GM18520 (cell line): ENCODE results near the gene SLC25A13.

Experiments used
- ATAC-seq: cut with Tn5 transposase; IDR thresholded peaks from one replicate; pipeline ENCODE4 v1.9.1; 2021; ENCODE audit not compliant: unreplicated experiment

The SLC25A13 gene

GRCh38 chr7:96211954-96212353, 109.9 kb downstream of the SLC25A13 start:
- no peak for ATAC-seq

GRCh38 chr7:96205665-96206064, 116.2 kb downstream of the SLC25A13 start:
- ATAC-seq: no peak

- no peak for ATAC-seq
Observed at GRCh38 chr7:96204601-96205000, 117.3 kb downstream of the SLC25A13 start.

GRCh38 chr7:96203786-96204185, 118.1 kb downstream of the SLC25A13 start:
- no peak for ATAC-seq

- ATAC-seq: no peak
Observed at GRCh38 chr7:96202102-96202501, 119.8 kb downstream of the SLC25A13 start.

- ATAC-seq: no peak
Observed at GRCh38 chr7:96200740-96201139, 121.2 kb downstream of the SLC25A13 start.

- ATAC-seq: no peak
Observed at GRCh38 chr7:96199421-96199820, 122.5 kb downstream of the SLC25A13 start.

GRCh38 chr7:96198047-96198636, 123.8 kb downstream of the SLC25A13 start:
- no peak for ATAC-seq

- no peak for ATAC-seq
Observed at GRCh38 chr7:96196676-96197075, 125.2 kb downstream of the SLC25A13 start.

- ATAC-seq: no peak
Observed at GRCh38 chr7:96189129-96189820, 132.6 kb downstream of the SLC25A13 start.

- ATAC-seq: no peak
Observed at GRCh38 chr7:96188591-96188991, 133.3 kb downstream of the SLC25A13 start.

- no peak for ATAC-seq
Observed at GRCh38 chr7:96188174-96188581, 133.7 kb downstream of the SLC25A13 start.

- ATAC-seq: no peak
Observed at GRCh38 chr7:96187735-96188134, 134.2 kb downstream of the SLC25A13 start.

GRCh38 chr7:96184783-96185182, 137.1 kb downstream of the SLC25A13 start:
- ATAC-seq: no peak

- ATAC-seq: no peak
Observed at GRCh38 chr7:96183163-96183670, 138.7 kb downstream of the SLC25A13 start.

- peak; percentile 89 for ATAC-seq
Observed at GRCh38 chr7:96182424-96183158, 139.3 kb downstream of the SLC25A13 start.

GRCh38 chr7:96181174-96181573, 140.7 kb downstream of the SLC25A13 start:
- no peak for ATAC-seq

- ATAC-seq: no peak
Observed at GRCh38 chr7:96179837-96180236, 142.1 kb downstream of the SLC25A13 start.

- ATAC-seq: no peak
Observed at GRCh38 chr7:96179341-96179740, 142.6 kb downstream of the SLC25A13 start.

GRCh38 chr7:96178581-96178980, 143.3 kb downstream of the SLC25A13 start:
- no peak for ATAC-seq

GRCh38 chr7:96177353-96177752, 144.5 kb downstream of the SLC25A13 start:
- no peak for ATAC-seq

- no peak for ATAC-seq
Observed at GRCh38 chr7:96174812-96175211, 147.1 kb downstream of the SLC25A13 start.
